Measurements from ENCODE around the gene GRIN2D.
"Not testable (repeated sequence)": the region's sequence is repeated elsewhere in the genome, so short reads cannot be mapped to it uniquely, and the experiment has no call there.

GRIN2D gene

DNA sequence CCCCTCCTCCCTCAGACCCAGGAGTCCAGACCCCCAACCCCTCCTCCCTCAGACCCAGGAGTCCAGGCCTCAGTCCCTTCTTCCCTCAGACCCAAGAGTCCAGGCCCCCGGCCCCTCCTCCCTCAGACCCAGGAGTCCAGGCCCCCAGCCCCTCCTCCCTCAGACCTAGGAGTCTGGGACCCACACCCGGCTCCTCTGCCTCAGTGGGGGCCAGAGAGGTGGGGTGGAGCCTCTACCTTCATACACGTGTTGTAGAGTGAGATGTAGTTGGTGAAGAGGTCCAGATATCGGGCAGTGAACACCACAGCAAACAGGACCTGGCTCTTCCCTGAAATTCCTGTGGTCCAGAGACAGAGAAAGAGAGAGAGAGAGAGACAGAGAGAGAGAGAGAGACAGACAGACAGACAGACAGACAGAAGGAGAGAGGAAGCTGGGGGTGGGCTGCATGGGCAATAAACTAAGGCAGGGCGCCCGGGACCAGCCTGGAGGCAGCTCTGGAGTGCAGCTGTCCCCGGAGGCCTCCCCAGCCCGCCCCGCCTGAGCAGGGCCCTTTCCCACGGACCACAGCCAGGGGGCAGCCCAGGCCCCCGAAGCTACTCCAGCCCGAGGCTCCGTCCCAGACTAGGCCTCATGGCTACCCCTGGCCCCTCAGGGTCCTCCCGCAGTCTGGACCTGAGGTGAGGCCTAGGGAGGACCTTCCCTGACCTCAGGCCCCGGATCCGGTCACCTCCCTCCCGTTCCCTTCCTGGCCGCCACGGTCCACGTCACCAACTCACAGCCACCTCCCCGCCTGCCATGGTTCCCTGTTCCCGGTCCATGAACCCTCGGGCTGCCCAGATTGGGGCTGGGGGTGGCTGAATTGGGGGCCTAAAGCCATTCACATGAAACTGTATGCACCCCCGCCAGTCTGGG is 3.0 kb upstream of the GRIN2D start:
- Histone ChIP-seq H3K27me3 (ENCODE audit: control insufficient read depth in 1 of 2, insufficient read depth in 2 of 2, low read length in 2 of 2) (peaks cover 25 to 30% of the 10 kb centered on the region in 2 donors), H3K36me3 (ENCODE audit: control insufficient read depth in 2 of 2, insufficient read depth in 2 of 2, low read length in 2 of 2) (peaks cover 16% of the 10 kb centered on the region in 2 donors), H3K9me3 (ENCODE audit: control insufficient read depth in 2 of 2, low read length in 2 of 2) (no peaks in the 10 kb centered on the region), H3K4me1 (ENCODE audit: control insufficient read depth, insufficient read depth, low read length) (peaks cover 29% of the 10 kb centered on the region), H3K4me3 (ENCODE audit: low read length in 2 of 2) (peak overlapping the region; percentile 85 to 98), H3K9ac (ENCODE audit: low read length in 2 of 2) (peak overlapping the region; percentile 96 to 98), H3K27ac (ENCODE audit: low read length) (peak overlapping the region; percentile 85)

DNA sequence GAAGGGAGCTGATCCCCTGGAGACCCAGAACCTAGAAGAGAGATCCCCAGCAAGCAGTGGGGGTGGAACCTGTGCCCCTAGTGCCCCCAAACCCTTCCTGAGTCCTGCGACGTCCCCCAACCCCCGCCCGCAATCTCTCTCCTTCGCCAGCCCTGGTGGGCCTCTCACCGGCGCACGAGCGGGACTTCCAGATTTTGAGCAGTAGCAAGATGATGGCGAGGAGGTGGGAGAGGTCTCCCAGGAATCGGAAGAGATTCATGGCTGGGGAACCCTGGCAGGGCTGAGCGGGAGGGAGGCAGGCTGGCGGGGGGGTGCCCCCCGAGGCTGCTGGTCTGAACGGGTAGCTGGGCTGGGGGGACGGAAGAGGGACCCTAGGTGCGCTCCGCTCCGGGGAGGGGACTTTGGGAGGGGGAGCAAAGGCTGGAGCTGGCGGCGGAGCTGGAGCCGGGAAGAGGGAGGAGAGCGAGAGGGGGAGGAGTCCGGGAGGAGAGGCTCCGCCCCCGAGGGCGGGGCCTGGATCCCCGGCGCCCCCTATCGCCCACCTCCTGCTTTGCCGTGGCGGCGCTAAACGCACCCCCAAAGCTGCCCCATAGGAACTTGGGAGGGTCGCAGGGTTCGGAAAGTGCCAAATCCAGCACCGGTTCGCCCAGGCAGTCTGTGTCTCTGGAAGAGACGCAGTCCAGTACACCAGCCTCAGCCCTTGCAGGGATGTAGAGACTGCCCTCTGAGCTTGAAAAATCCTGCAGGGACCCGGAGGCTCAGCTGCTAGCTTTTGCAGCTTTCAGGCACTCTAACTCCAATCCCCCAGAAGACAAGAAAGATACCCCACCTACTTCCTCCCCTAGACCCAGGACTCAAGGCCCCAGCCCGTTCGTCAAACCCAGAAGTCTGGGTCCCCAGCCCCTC is 2.1 kb upstream of the GRIN2D start, which contains the start of gene KDELR1:
KDELR1 (minus strand) TSS at position 452 of the 906 bp plus-strand sequence; CDS start at position 259, 193 bp downstream.
- Histone ChIP-seq H3K4me1 (ENCODE audit: control insufficient read depth, insufficient read depth, low read length) (peaks cover 29% of the 10 kb centered on the region), H3K36me3 (ENCODE audit: control insufficient read depth in 2 of 2, insufficient read depth in 2 of 2, low read length in 2 of 2) (peaks cover 10% of the 10 kb centered on the region in 2 donors), H3K9me3 (ENCODE audit: control insufficient read depth in 2 of 2, low read length in 2 of 2) (no peaks in the 10 kb centered on the region), H3K4me3 (ENCODE audit: low read length in 2 of 2) (peak within 1 kb of the TSS; percentile 85 to 98), H3K27ac (ENCODE audit: low read length) (peak within 1 kb of the TSS; percentile 85), H3K27me3 (ENCODE audit: control insufficient read depth in 1 of 2, insufficient read depth in 2 of 2, low read length in 2 of 2) (peaks cover 34 to 39% of the 10 kb centered on the region in 2 donors), H3K9ac (ENCODE audit: low read length in 2 of 2) (peak within 1 kb of the TSS; percentile 96 to 98)

DNA sequence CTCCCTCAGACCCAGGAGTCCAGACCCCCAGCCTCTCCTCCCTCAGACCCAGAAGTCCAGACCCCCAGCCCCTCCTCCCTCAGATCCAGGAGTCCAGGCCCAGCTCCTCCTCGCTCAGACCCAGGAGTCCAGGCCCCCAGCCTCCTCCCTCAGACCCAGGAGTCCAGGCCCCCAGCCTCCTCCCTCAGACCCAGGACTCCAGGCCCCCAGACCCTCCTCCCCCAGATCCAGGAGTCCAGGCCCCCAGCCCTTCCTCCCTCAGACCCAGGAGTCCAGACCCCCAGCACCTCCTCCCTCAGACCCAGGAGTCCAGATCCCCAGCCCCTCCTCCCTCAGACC is 1.5 kb upstream of the GRIN2D start:
- not testable (repeated sequence) for H3K9me3 ChIP-seq (ENCODE audit: control insufficient read depth in 2 of 2, low read length in 2 of 2); H3K27ac ChIP-seq (ENCODE audit: low read length); H3K9ac ChIP-seq (ENCODE audit: low read length in 2 of 2)
- peak overlapping the region in 1 of 2 donors; percentile 98 for H3K4me3 ChIP-seq (ENCODE audit: low read length in 2 of 2)
- peaks cover 10% of the 10 kb centered on the region in 2 donors for H3K36me3 ChIP-seq (ENCODE audit: control insufficient read depth in 2 of 2, insufficient read depth in 2 of 2, low read length in 2 of 2)
- H3K27me3 ChIP-seq (ENCODE audit: control insufficient read depth in 1 of 2, insufficient read depth in 2 of 2, low read length in 2 of 2) = peaks cover 40 to 45% of the 10 kb centered on the region in 2 donors
- peaks cover 29% of the 10 kb centered on the region for H3K4me1 ChIP-seq (ENCODE audit: control insufficient read depth, insufficient read depth, low read length)

DNA sequence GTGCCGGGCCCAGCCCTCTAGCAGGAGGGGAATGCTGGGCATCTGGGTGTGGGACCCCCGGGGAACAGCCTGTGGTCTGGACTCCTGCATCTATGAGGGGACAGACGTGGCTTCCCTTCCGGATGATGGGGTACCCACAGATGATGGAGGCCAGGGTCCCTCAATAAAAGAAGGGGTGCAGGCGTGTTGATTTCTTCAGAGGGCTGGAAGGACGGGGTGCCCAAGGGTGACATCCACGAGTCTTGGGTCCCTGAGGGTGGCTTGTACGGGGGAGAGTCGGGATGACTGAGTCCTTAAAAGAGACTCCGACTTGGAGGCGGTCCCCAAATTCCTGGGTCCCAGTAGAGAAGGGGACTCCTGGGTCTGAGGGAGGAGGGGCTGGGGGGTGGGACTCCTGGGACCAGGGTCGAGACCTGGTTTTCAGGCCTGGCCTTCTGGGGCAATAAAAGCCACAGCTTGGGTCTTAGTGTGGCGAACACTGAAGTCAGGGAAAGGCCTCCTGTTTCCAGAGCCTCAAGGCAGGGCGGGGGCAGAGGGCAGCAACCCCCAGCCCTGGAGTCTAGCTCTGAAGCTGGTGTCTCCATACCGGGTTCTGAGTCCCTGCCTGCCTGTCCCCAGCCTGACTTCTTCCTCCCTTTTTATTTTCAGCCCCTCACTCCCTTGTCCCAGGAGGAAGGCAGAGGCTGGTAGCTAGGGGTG is 459 bp upstream of the GRIN2D start:
- H3K9me3 ChIP-seq (ENCODE audit: control insufficient read depth in 2 of 2, low read length in 2 of 2) = no peaks in the 10 kb centered on the region
- no peak overlapping the region for H3K9ac ChIP-seq (ENCODE audit: low read length in 2 of 2)
- H3K36me3 ChIP-seq (ENCODE audit: control insufficient read depth in 2 of 2, insufficient read depth in 2 of 2, low read length in 2 of 2) = peaks cover 2 to 6% of the 10 kb centered on the region in 2 donors
- peaks cover 29% of the 10 kb centered on the region for H3K4me1 ChIP-seq (ENCODE audit: control insufficient read depth, insufficient read depth, low read length)
- no peak overlapping the region for H3K27ac ChIP-seq (ENCODE audit: low read length)
- peaks cover 51 to 56% of the 10 kb centered on the region in 2 donors for H3K27me3 ChIP-seq (ENCODE audit: control insufficient read depth in 1 of 2, insufficient read depth in 2 of 2, low read length in 2 of 2)
- no peak overlapping the region for H3K4me3 ChIP-seq (ENCODE audit: low read length in 2 of 2)

DNA sequence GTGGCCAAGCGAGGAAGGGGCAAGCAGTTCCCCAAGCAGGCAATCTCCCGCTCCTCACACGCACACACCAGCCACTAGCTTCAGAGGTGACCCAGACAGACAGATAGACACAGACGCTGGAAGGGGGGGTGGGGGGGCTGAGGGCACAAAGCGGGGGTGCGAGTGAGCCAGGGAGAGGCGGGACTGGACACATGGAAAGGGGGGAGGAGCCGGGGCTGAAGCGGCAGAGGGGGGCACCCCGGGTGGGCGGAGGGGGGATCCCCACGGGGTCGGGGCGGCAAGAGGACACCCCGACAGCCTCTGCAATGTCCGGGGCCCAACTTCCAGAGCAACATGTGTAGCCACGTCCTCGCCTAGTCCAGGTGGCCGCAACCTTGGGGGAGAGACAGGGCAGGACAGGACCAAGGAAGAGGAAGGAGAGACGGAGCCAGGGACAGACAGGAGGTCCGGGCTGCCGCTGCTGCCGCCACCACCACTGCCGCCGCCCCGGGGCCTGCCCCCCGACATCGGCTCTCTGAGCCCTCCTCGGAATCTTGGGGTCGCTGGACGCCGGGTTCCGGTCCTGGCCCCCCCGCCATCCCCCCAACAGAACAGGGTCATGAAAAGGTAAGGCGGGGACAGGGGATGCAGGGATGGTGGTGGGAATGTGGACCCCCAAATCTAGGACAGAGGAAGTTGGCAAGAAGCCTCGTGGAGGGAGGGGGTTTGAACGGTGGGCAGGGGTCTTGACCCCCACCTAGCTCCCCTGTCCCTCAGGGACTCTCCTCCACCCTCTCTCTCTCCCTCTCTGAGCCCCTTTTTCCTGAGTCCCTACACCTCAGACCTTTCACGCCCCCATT is 1.1 kb downstream of the GRIN2D start:
- Histone ChIP-seq H3K9me3 (ENCODE audit: control insufficient read depth in 2 of 2, low read length in 2 of 2) (no peaks in the 10 kb centered on the region), H3K36me3 (ENCODE audit: control insufficient read depth in 2 of 2, insufficient read depth in 2 of 2, low read length in 2 of 2) (no peaks in the 10 kb centered on the region), H3K27ac (ENCODE audit: low read length) (no peak overlapping the region), H3K9ac (ENCODE audit: low read length in 2 of 2) (no peak overlapping the region), H3K27me3 (ENCODE audit: control insufficient read depth in 1 of 2, insufficient read depth in 2 of 2, low read length in 2 of 2) (peaks cover 51 to 58% of the 10 kb centered on the region in 2 donors), H3K4me1 (ENCODE audit: control insufficient read depth, insufficient read depth, low read length) (peaks cover 28% of the 10 kb centered on the region), H3K4me3 (ENCODE audit: low read length in 2 of 2) (peak overlapping the region in 1 of 2 donors; percentile 4)

DNA sequence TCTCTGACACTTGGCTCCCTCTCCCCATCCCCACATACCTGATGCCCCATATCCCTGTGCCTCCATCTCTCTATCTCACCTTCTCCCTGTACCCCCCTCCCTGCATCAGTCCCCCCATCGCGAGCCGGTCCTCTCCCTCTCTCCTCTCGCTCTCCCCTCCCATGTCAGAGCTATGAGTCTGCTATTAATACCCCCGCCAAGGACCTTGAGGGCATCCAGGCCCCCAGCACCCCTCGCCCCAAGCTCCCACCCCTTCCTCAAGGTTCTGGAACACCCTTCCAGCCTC is 1.6 kb downstream of the GRIN2D start:
- H3K36me3 ChIP-seq (ENCODE audit: control insufficient read depth in 2 of 2, insufficient read depth in 2 of 2, low read length in 2 of 2) = no peaks in the 10 kb centered on the region
- no peaks in the 10 kb centered on the region for H3K9me3 ChIP-seq (ENCODE audit: control insufficient read depth in 2 of 2, low read length in 2 of 2)
- H3K27me3 ChIP-seq (ENCODE audit: control insufficient read depth in 1 of 2, insufficient read depth in 2 of 2, low read length in 2 of 2) = peaks cover 53 to 58% of the 10 kb centered on the region in 2 donors
- H3K27ac ChIP-seq (ENCODE audit: low read length) = no peak overlapping the region
- H3K9ac ChIP-seq (ENCODE audit: low read length in 2 of 2) = no peak overlapping the region
- no peak overlapping the region for H3K4me3 ChIP-seq (ENCODE audit: low read length in 2 of 2)
- peaks cover 25% of the 10 kb centered on the region for H3K4me1 ChIP-seq (ENCODE audit: control insufficient read depth, insufficient read depth, low read length)

DNA sequence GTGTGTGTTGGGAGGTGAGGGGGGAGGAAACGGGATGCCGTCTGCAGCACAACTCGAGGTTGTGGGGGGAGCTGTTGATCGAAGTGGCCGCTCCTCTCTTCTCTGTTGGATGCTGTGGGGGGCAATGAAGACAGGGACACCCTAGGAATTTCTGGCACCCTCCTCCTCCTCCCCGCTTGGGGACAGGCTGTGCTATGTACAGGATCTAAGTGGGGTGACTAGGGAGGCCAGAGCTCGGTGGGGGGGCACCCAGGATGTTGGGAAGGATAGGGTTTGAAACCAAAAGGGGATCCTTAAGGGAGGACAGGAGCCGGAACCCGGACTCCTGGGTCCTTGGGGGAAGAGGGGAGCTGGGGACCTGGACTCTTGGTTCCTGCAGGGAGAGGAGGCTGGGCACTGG is 2.0 kb downstream of the GRIN2D start:
- no peaks in the 10 kb centered on the region for H3K36me3 ChIP-seq (ENCODE audit: control insufficient read depth in 2 of 2, insufficient read depth in 2 of 2, low read length in 2 of 2)
- no peak overlapping the region for H3K4me3 ChIP-seq (ENCODE audit: low read length in 2 of 2)
- H3K9ac ChIP-seq (ENCODE audit: low read length in 2 of 2) = no peak overlapping the region
- no peak overlapping the region for H3K27ac ChIP-seq (ENCODE audit: low read length)
- H3K4me1 ChIP-seq (ENCODE audit: control insufficient read depth, insufficient read depth, low read length) = peaks cover 25% of the 10 kb centered on the region
- H3K9me3 ChIP-seq (ENCODE audit: control insufficient read depth in 2 of 2, low read length in 2 of 2) = no peaks in the 10 kb centered on the region
- H3K27me3 ChIP-seq (ENCODE audit: control insufficient read depth in 1 of 2, insufficient read depth in 2 of 2, low read length in 2 of 2) = peaks cover 53 to 58% of the 10 kb centered on the region in 2 donors

DNA sequence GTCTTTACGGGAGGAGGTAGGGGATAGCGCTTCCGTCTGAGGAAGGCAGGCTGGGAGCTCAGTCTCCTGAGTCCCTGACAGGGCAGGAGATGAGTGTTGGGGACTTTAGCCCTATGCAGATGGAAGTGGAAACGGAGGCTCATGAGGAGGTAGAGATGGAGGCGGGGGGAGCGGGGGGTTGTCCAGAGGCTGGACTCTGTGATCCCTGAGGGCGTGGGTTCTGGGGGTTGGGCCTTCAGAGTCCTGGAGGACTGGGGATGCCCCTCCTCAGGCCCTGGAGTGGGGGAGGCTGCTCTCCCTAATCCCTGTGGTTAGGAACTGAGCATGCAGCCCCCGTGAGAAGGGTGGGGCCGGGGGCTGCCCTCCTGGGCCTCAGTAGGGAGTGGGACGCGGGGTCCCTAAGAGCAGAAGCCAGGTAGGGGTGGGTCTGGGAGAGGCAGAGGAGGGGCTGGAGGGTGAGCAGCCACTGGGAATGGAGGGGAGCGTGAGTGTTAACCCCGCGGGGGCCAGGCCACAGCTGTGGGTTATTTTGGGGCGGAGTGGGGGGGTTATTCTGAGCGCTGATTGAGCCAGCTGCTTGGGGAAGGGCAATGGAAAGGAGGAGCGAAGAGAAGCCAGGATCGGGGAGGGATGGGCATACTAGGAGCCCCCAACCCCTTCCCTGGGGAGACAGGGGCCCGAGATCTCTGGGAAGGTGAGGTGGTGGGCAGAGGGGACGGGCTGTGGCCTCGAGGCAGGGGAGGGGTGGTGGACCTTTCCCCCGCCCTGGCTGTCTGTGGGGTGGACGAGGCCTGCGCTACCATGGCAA is 2.8 kb downstream of the GRIN2D start:
- no peaks in the 10 kb centered on the region for H3K36me3 ChIP-seq (ENCODE audit: control insufficient read depth in 2 of 2, insufficient read depth in 2 of 2, low read length in 2 of 2)
- H3K4me3 ChIP-seq (ENCODE audit: low read length in 2 of 2) = no peak overlapping the region
- H3K27me3 ChIP-seq (ENCODE audit: control insufficient read depth in 1 of 2, insufficient read depth in 2 of 2, low read length in 2 of 2) = peaks cover 53 to 58% of the 10 kb centered on the region in 2 donors
- no peaks in the 10 kb centered on the region for H3K9me3 ChIP-seq (ENCODE audit: control insufficient read depth in 2 of 2, low read length in 2 of 2)
- H3K4me1 ChIP-seq (ENCODE audit: control insufficient read depth, insufficient read depth, low read length) = peaks cover 24% of the 10 kb centered on the region
- H3K27ac ChIP-seq (ENCODE audit: low read length) = no peak overlapping the region
- H3K9ac ChIP-seq (ENCODE audit: low read length in 2 of 2) = no peak overlapping the region

DNA sequence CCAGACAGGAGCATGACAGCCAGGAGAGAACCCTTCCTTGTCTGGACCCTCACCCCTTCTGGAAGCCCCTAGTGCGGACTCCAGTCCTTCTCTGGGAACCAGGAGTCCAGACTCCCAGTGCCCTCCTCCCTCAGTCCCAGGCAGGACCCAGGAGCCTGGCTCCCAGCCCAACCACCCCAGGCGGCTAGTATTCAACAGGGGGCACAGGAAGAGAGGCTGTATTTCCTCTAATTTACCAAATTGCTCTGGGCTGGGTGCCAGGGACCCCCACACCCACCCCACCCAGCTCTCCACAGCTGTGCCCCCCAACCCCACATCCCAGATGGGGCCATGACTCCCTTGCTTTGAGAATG is 3.3 kb downstream of the GRIN2D start:
- H3K4me3 ChIP-seq (ENCODE audit: low read length in 2 of 2) = no peak overlapping the region
- no peak overlapping the region for H3K9ac ChIP-seq (ENCODE audit: low read length in 2 of 2)
- no peak overlapping the region for H3K27ac ChIP-seq (ENCODE audit: low read length)
- peaks cover 20% of the 10 kb centered on the region for H3K4me1 ChIP-seq (ENCODE audit: control insufficient read depth, insufficient read depth, low read length)
- no peaks in the 10 kb centered on the region for H3K36me3 ChIP-seq (ENCODE audit: control insufficient read depth in 2 of 2, insufficient read depth in 2 of 2, low read length in 2 of 2)
- no peaks in the 10 kb centered on the region for H3K9me3 ChIP-seq (ENCODE audit: control insufficient read depth in 2 of 2, low read length in 2 of 2)
- peaks cover 53 to 58% of the 10 kb centered on the region in 2 donors for H3K27me3 ChIP-seq (ENCODE audit: control insufficient read depth in 1 of 2, insufficient read depth in 2 of 2, low read length in 2 of 2)
